Ishikawa (cell line): ENCODE data around the gene SPRN.
A peak's percentile ranks its signal among the peaks of the same experiment; 100 is the strongest.

Source experiments
- CREB1 ChIP-seq: IDR thresholded peaks from 2 replicates; pipeline ENCODE4 v1.6.1; 2012; ENCODE audit warnings: low read depth
- MAX ChIP-seq: IDR thresholded peaks from 2 replicates; pipeline ENCODE4 v1.6.1; 2012
- TAF1 ChIP-seq: IDR thresholded peaks from 2 replicates; pipeline ENCODE4 v1.6.1; 2012; ENCODE audit warnings: low read depth, mild to moderate bottlenecking
- ZBTB7A ChIP-seq: IDR thresholded peaks from 2 replicates; pipeline ENCODE4 v1.6.1; 2012; ENCODE audit warnings: low read depth

- TF ChIP-seq MAX: peak; percentile 68
- TF ChIP-seq CREB1: no peak
- peak; percentile 94 for TF ChIP-seq TAF1
- TF ChIP-seq ZBTB7A: peak; percentile 70
These were observed 51.0 kb downstream of the SPRN start, which contains the start of gene ECHS1 for GRCh38 chr10:133373174-133374090.
